ENCODE measurements around the gene HPCAL4. TPM values are rescaled to one million over a fixed set of nuclear protein-coding genes. Genes with fewer than 3 reads are reported as not detected.

The HPCAL4 gene
- total RNA-seq (2014; rRNA removed; shearing (Covaris generic)) = 0.93 and 1.3 TPM in 2 replicates
- 0.70 and 0.85 TPM in 2 replicates for polyA plus RNA-seq (2015; cell fraction: cytosol; rRNA removed)
- 0.30 and 1.2 TPM in 2 replicates for polyA plus RNA-seq (2015; cell fraction: nucleus; rRNA removed)

- in situ Hi-C loops (cut with HindIII; ENCODE audit: low pct_unique_long_range_greater_than_20kb, low sequenced_read_pairs) = no loop called here
- peak; percentile 84 for DNase-seq (ENCODE audit: low read depth, low spot score)
Observed at GRCh38 chr1:39691383-39692151, at the start of gene HPCAL4. HPCAL4 (minus strand) TSS chr1:39691433; CDS start chr1:39684603, 6,830 bp downstream.

- peak; percentile 91 for DNase-seq (ENCODE audit: low read depth, low spot score)
- in situ Hi-C loops (cut with HindIII; ENCODE audit: low pct_unique_long_range_greater_than_20kb, low sequenced_read_pairs) = loop anchor here (25.0 kb wide), 1 partner anchor 126 kb away; no protein-coding TSS in a partner anchor
Observed at GRCh38 chr1:39738622-39739366, 47.6 kb upstream of the HPCAL4 start, which contains the start of gene PPIE. PPIE (plus strand) TSS chr1:39738882; CDS start chr1:39738901, 19 bp downstream.

GRCh38 chr1:39737546-39738169 is 46.4 kb upstream of the HPCAL4 start:
- DNase-seq (ENCODE audit: low read depth, low spot score) = peak; percentile 82
- in situ Hi-C loops (cut with HindIII; ENCODE audit: low pct_unique_long_range_greater_than_20kb, low sequenced_read_pairs) = loop anchor here (25.0 kb wide), 1 partner anchor 125 kb away; no protein-coding TSS in a partner anchor

GRCh38 chr1:39735731-39736130 is 44.5 kb upstream of the HPCAL4 start:
- DNase-seq (ENCODE audit: low read depth, low spot score) = no peak

GRCh38 chr1:39733161-39733560 is 41.9 kb upstream of the HPCAL4 start:
- in situ Hi-C loops (cut with HindIII; ENCODE audit: low pct_unique_long_range_greater_than_20kb, low sequenced_read_pairs) = loop anchor here (25.0 kb wide), 1 partner anchor 121 kb away; no protein-coding TSS in a partner anchor
- no peak for DNase-seq (ENCODE audit: low read depth, low spot score)

More at GRCh38 chr1:39735731-39736130, 44.5 kb upstream of the HPCAL4 start:
- in situ Hi-C loops (cut with HindIII; ENCODE audit: low pct_unique_long_range_greater_than_20kb, low sequenced_read_pairs) = loop anchor here (25.0 kb wide), 1 partner anchor 123 kb away; no protein-coding TSS in a partner anchor

- DNase-seq (ENCODE audit: low read depth, low spot score) = no peak
Observed at GRCh38 chr1:39732730-39733129, 41.5 kb upstream of the HPCAL4 start.

GRCh38 chr1:39729842-39730241 is 38.6 kb upstream of the HPCAL4 start:
- in situ Hi-C loops (cut with HindIII; ENCODE audit: low pct_unique_long_range_greater_than_20kb, low sequenced_read_pairs) = loop anchor here (25.0 kb wide), 1 partner anchor 118 kb away; no protein-coding TSS in a partner anchor

More at GRCh38 chr1:39732730-39733129, 41.5 kb upstream of the HPCAL4 start:
- in situ Hi-C loops (cut with HindIII; ENCODE audit: low pct_unique_long_range_greater_than_20kb, low sequenced_read_pairs) = loop anchor here (25.0 kb wide), 1 partner anchor 120 kb away; no protein-coding TSS in a partner anchor

GRCh38 chr1:39729030-39729429 is 37.8 kb upstream of the HPCAL4 start:
- in situ Hi-C loops (cut with HindIII; ENCODE audit: low pct_unique_long_range_greater_than_20kb, low sequenced_read_pairs) = loop anchor here (25.0 kb wide), 1 partner anchor 117 kb away; no protein-coding TSS in a partner anchor
- no peak for DNase-seq (ENCODE audit: low read depth, low spot score)

More at GRCh38 chr1:39729842-39730241, 38.6 kb upstream of the HPCAL4 start:
- DNase-seq (ENCODE audit: low read depth, low spot score) = no peak

GRCh38 chr1:39727932-39728317 is 36.7 kb upstream of the HPCAL4 start:
- in situ Hi-C loops (cut with HindIII; ENCODE audit: low pct_unique_long_range_greater_than_20kb, low sequenced_read_pairs) = loop anchor here (25.0 kb wide), 1 partner anchor 116 kb away; no protein-coding TSS in a partner anchor
- no peak for DNase-seq (ENCODE audit: low read depth, low spot score)

- no peak for DNase-seq (ENCODE audit: low read depth, low spot score)
- in situ Hi-C loops (cut with HindIII; ENCODE audit: low pct_unique_long_range_greater_than_20kb, low sequenced_read_pairs) = loop anchor here (25.0 kb wide), 1 partner anchor 115 kb away; no protein-coding TSS in a partner anchor
Observed at GRCh38 chr1:39727221-39727931, 36.1 kb upstream of the HPCAL4 start.

GRCh38 chr1:39726600-39726999 is 35.4 kb upstream of the HPCAL4 start:
- no peak for DNase-seq (ENCODE audit: low read depth, low spot score)
- in situ Hi-C loops (cut with HindIII; ENCODE audit: low pct_unique_long_range_greater_than_20kb, low sequenced_read_pairs) = loop anchor here (25.0 kb wide), 1 partner anchor 114 kb away; no protein-coding TSS in a partner anchor

GRCh38 chr1:39722495-39722894 is 31.3 kb upstream of the HPCAL4 start:
- DNase-seq (ENCODE audit: low read depth, low spot score) = no peak
- in situ Hi-C loops (cut with HindIII; ENCODE audit: low pct_unique_long_range_greater_than_20kb, low sequenced_read_pairs) = no loop called here

- in situ Hi-C loops (cut with HindIII; ENCODE audit: low pct_unique_long_range_greater_than_20kb, low sequenced_read_pairs) = no loop called here
- no peak for DNase-seq (ENCODE audit: low read depth, low spot score)
Observed at GRCh38 chr1:39721664-39722063, 30.4 kb upstream of the HPCAL4 start.

GRCh38 chr1:39720094-39720999 is 29.1 kb upstream of the HPCAL4 start:
- in situ Hi-C loops (cut with HindIII; ENCODE audit: low pct_unique_long_range_greater_than_20kb, low sequenced_read_pairs) = no loop called here
- peak; percentile 73 for DNase-seq (ENCODE audit: low read depth, low spot score)

GRCh38 chr1:39717809-39718208 is 26.6 kb upstream of the HPCAL4 start:
- in situ Hi-C loops (cut with HindIII; ENCODE audit: low pct_unique_long_range_greater_than_20kb, low sequenced_read_pairs) = no loop called here
- no peak for DNase-seq (ENCODE audit: low read depth, low spot score)

- in situ Hi-C loops (cut with HindIII; ENCODE audit: low pct_unique_long_range_greater_than_20kb, low sequenced_read_pairs) = no loop called here
- no peak for DNase-seq (ENCODE audit: low read depth, low spot score)
Observed at GRCh38 chr1:39713557-39713956, 22.3 kb upstream of the HPCAL4 start.

All from SK-MEL-5 (cell line).